ENCODE data around the gene GPATCH1.
"Not testable (repeated sequence)": the region's sequence is repeated elsewhere in the genome, so short reads cannot be mapped to it uniquely, and the experiment has no call there.

Gene GPATCH1

DNA sequence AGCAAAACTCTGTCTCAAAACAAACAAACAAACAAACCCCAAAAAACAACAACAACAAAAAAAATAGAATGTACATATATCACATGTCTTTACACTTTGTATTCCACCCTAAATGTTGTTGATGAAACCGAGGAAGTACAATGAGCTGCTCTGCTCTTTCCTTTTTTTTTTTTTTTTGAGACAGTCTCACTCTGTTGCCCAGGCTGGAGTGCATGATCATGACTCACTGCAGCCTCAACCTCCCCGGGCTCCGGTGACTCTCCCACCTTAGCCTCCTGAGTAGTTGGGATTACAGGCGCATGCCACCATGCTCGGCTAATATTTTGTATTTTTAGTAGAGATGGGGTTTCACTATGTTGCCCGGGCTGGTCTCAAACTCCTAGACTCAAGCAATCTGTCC, 82.5 kb downstream of the GPATCH1 start:
- DNase-seq: no peak

DNA sequence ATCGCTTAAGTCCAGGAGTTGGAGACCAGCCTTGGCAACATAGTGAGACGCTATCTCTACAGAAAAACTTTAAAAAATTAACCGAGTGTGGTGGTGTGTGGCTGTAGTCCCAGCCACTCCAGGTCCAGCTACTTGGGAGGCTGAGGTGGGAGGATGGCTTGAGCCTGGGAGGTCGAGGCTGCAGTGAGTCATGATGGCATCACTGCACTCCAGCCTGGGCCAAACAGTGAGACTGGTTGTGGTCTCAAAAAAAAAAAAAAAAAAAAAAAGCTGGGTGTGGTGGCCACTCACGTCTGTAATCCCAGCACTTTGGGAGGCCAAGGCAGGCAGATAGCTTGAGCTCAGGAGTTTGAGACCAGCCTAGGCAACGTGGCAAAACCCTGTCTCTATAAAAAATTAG, 85.1 kb downstream of the GPATCH1 start:
- DNase-seq: not testable (repeated sequence)

DNA sequence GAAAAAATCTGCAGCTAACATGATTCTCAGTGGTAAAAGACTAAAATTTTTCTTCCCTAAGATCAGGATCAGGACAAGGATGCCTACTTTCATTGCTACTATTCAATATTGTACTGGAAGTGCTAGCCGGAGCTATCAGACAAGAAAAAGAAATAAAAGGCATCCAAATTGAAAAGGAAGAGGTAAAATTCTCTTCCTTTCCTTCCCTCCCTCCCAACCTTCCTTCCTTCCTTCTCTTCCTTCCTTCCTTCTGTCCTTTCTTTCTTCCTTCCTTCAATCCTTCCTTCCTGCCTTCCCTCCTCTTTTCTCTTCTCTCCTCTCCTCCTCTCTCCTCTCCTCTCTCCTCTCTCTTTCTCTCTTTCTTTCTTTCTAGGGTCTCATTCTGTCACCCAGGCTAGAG, 86.5 kb downstream of the GPATCH1 start:
- no peak for DNase-seq

DNA sequence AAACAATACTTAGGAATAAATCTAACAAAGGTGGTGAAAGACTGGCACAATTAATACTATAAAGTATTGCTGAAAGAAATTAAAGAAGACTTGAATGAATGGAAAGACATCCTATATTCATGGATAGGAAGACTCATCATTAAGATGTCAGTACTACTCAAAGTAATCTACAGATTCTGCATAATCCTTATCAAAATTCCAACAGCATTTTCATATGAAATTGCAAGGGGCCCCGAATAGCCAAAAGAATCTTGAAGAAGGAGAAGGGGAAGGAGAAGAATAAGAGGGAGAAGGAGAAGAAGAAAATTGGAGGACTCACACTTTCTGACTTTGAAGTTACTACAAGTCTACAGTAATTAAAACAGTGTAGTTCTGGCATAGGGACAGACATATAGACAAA, 87.5 kb downstream of the GPATCH1 start:
- DNase-seq: no peak

DNA sequence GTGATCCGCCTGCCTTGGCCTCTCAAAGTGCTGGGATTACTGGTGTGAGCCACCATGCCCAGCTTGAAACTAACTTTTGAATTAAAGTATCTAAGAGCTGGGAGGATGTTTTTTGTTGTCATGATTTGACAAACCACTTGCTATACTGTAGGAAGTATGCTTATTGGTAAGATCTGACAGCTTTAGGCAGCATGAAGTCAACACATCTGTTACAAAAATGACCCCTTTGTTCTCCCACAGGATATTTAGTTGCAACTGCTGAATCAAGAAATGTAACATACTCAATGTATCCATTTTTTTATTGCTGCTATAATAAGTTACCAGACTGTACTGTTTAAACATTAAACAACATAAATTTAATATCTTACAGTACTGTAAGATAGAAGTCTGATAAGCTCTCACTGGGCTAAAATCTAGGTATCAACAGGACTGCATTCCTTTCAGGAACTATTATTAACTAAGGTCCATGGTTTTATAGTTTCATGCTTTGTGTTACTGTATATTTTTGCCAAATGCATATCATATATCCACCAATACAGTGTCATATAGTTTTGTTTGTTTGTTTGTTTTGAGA, 90.3 kb downstream of the GPATCH1 start:
- no peak for DNase-seq

DNA sequence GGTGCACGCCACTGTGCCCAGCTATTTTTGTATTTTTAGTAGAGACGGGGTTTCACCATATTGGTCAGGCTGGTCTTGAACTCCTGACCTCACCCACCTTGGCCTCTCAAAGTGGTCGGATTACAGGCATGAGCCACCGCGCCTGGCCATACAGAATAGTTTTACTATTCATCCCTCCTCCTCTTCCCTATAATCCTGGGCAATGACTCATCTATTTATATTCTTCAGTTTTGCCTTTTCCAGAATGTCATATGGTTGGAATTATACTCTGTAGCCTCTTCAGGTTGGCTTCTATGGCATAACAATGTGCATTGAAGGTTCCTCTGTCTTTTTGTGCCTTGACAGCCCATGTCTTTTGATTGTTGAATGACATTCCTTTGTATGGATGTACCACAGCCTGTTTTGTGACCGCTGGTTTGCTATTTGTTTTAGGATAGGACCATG, 91.0 kb downstream of the GPATCH1 start:
- no peak for DNase-seq

DNA sequence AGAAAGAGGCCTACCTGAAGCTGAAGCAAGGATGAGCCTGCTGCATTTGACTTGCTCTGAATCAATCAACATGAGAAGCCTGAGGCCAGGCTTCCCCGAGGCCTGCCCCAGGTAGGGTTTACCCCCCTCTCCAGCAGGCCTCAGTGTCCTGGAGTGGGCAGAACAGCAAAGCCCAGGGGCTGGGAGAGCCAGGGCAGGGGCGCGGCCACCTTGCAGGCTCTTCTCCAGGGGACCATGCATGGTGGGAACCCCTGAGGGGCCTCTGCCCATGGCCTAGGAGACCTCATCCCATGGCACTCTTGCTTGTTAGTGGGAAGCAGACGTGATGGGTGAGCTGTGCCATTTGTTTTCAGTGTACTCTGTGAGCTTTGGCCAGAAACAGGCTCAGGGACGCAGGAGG, 93.2 kb downstream of the GPATCH1 start:
- DNase-seq: no peak

DNA sequence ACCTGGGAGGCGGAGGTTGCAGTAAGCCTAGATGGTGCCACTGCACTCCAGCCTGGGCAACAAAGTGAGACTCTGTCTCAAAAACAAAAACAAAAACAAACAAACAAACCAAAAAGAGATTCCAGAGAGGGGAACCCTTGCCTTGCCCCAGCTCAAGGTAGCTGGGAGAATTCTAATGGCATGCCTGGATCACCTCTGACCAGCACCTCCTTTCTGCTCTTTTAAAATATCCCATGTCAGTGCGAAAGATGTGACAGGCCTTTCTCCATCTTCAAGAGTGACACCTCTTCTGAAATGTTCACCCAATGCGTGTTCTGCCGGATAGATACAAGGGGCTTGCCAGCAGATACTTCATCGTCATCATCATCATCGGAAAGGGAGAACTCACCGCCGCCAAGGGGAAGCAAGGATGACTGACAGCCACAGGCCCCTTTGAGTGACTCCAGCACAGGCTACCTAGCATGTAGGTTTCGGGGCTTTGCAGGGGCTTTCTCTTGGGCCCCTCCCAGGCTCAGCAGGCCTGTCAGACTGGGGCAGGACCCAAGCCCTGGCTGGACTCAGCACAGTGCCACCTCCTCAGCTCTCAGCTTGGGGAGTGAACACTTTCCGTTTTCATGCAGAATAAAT, 94.3 kb downstream of the GPATCH1 start:
- no peak for DNase-seq

DNA sequence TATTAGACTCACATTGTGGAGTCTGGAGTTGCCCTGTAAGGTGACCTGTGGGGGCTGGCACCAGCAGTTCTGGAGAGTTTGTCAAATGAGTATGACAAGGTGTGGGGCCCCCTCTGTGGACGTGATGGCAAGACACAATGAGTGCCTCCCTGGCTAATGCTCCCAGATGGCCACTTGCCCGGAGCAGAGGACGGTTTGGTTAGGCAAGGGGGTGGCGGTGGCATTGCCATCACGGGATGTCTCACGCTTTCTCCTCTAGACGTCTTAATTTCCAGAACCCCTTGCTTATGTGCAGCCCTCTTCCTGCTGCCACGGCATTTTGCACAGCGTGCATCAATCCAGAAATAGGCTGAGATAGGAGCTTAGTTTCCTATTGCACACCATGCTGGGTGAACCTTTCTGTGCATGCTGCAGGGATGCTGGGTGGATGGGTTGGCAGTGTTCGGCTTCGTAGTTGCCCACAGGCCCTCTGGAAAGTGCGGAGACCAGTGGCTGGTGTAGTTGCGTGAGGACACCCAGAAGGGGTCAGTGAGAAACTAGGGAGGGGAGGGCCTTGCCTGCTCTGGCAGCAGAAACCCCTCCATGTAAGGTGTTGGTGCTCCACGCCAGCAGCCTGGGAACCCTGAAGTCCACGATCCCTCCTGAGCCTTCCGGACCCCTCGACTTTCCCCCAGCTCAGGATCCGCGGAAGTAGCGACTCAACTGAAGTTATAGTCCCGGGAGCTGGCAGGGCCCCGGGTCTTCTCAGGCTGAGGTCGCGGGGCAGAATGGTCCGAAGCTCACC, 95.1 kb downstream of the GPATCH1 start:
- DNase-seq: peak; percentile 14

DNA sequence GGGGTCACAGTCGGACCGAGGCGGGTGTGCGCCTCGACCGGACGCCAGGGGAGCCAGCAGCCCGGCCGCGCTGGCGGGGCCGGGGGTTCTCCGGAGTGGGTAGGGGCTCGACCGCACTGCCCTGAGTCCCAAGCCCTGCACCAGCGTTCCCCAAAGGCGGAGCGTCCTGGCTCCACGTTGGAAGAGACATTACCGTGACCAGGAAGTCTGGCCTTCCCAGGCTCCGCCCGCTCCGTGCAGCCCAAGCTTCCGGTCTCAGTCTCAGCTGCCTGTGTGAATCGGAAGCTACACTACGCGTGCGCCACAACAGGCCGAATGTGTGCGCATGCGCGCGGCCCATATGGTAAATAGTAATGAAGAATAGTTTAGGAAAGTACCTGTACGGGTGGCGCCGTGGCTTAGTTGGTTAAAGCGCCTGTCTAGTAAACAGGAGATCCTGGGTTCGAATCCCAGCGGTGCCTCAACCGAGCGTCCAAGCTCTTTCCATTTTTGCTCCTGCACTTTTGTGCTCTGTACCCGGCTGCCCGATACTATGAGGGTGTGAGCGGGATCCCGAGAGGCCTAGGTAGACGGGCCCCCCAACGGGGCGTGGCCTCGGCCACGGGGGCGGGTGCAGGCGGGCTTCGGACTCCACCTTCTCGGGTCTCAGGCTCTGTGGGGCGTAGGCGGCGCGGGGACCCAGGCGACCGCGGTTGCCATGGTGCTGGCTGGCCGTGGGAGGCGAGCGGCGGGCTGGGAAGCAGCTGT, 95.9 kb downstream of the GPATCH1 start:
- DNase-seq: peak; percentile 98

DNA sequence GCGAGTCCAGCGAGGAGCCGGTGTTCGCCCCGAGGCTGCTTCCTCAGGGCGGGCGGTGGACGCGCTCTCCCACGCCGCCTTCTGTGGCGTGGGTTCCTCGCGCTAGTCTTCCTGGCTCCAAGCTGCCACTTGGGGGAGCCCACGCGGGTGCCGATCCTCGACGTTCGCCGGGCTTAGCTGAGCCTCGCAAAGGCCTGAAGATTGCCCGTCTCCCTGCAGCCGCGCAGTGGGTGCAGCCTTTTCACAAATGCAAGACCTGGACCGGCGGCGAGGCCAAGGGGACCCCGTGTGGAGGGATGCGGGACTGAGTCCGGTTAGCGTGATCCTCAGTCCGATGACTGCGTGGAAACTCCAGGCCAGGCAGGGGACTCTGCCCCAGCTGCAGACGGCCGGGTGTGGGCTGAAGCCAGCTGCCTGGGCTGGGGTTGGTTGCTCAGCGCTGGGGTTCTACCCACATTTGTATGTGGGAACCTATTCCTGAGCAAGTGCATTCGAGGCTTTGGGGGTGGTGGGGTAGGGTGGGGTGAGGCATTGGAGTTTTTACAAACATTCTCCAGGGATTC, 96.5 kb downstream of the GPATCH1 start:
- peak; percentile 75 for DNase-seq
